ENCODE measurements around the gene RNASE13. TPM values are rescaled to one million over a fixed set of nuclear protein-coding genes. Genes with fewer than 3 reads are reported as not detected.
"Not testable (repeated sequence)": the region's sequence is repeated elsewhere in the genome, so short reads cannot be mapped to it uniquely, and the experiment has no call there.

RNASE13 gene
- total RNA-seq, 1 donor from 2014 or later = not detected

GRCh38 chr14:20986811-20987210, 47.8 kb downstream of the RNASE13 start:
- no peak for TF ChIP-seq CTCF (IDR thresholded peaks at IDR 0.05; ENCODE audit: partially characterized antibody, unreplicated experiment)
- no peak overlapping the region for H3K4me3 Mint-ChIP-seq (ENCODE audit: unreplicated experiment)
- no peak for DNase-seq
- H3K36me3 Mint-ChIP-seq (ENCODE audit: unreplicated experiment) = no peaks in the 10 kb centered on the region
- peaks cover 2% of the 10 kb centered on the region for H3K9me3 Mint-ChIP-seq (ENCODE audit: unreplicated experiment)
- H3K4me1 Mint-ChIP-seq (ENCODE audit: low read depth, unreplicated experiment) = peaks cover 1% of the 10 kb centered on the region
- peaks cover 2% of the 10 kb centered on the region for H3K27me3 Mint-ChIP-seq (ENCODE audit: unreplicated experiment)
- H3K27ac Mint-ChIP-seq (ENCODE audit: unreplicated experiment) = no peak overlapping the region

GRCh38 chr14:20985650-20986049, 49.0 kb downstream of the RNASE13 start:
- not testable (repeated sequence) for H3K4me1 Mint-ChIP-seq (ENCODE audit: low read depth, unreplicated experiment); DNase-seq; H3K9me3 Mint-ChIP-seq (ENCODE audit: unreplicated experiment); H3K27ac Mint-ChIP-seq (ENCODE audit: unreplicated experiment); H3K4me3 Mint-ChIP-seq (ENCODE audit: unreplicated experiment); H3K27me3 Mint-ChIP-seq (ENCODE audit: unreplicated experiment); H3K36me3 Mint-ChIP-seq (ENCODE audit: unreplicated experiment)

Small RNA genes within 50 kb of the gene (microRNA-seq; reads per million reads assigned to microRNA genes)
- not detected for gene MIR6717 (ENCODE audit: unreplicated experiment)

Other genes starting within 250 kb of the RNASE13 start
- not detected for gene RNASE1, start 232.0 kb downstream of the RNASE13 start, total RNA-seq (ENCODE audit: unreplicated experiment)
- gene RNASE3, start 143.4 kb downstream of the RNASE13 start, total RNA-seq (ENCODE audit: unreplicated experiment) = not detected
- gene RNASE2, start 79.3 kb downstream of the RNASE13 start, total RNA-seq (ENCODE audit: unreplicated experiment) = not detected
- 81.5 TPM for gene METTL17, start 44.8 kb downstream of the RNASE13 start, total RNA-seq (ENCODE audit: unreplicated experiment)
- gene SLC39A2, start 35.5 kb downstream of the RNASE13 start, total RNA-seq (ENCODE audit: unreplicated experiment) = not detected
- gene NDRG2, start 9.7 kb downstream of the RNASE13 start, total RNA-seq (ENCODE audit: unreplicated experiment) = 33.1 TPM
- not detected for gene TPPP2, start 4.6 kb downstream of the RNASE13 start, total RNA-seq (ENCODE audit: unreplicated experiment)
- not detected for gene RNASE7, start 7.6 kb upstream of the RNASE13 start, total RNA-seq (ENCODE audit: unreplicated experiment)
- not detected for gene RNASE8, start 23.0 kb upstream of the RNASE13 start, total RNA-seq (ENCODE audit: unreplicated experiment)
- gene ARHGEF40, start 35.5 kb upstream of the RNASE13 start, total RNA-seq (ENCODE audit: unreplicated experiment) = 42.4 TPM
- gene ZNF219, start 63.8 kb upstream of the RNASE13 start, total RNA-seq (ENCODE audit: unreplicated experiment) = 103 TPM
- 0.64 TPM for gene TMEM253, start 66.3 kb upstream of the RNASE13 start, total RNA-seq (ENCODE audit: unreplicated experiment)
- gene OR5AU1, start 121.3 kb upstream of the RNASE13 start, total RNA-seq (ENCODE audit: unreplicated experiment) = not detected
- 514 TPM for gene HNRNPC, start 234.6 kb upstream of the RNASE13 start, total RNA-seq (ENCODE audit: unreplicated experiment)
- gene RPGRIP1, start 245.3 kb upstream of the RNASE13 start, total RNA-seq (ENCODE audit: unreplicated experiment) = not detected

Data from glutamatergic neuron (in vitro differentiated cells).